ENCODE data around the gene S100A9. TPM values are rescaled to one million over a fixed set of nuclear protein-coding genes. Genes with fewer than 3 reads are reported as not detected.

The S100A9 gene
- total and polyA plus RNA-seq, 2 of the 8 experiments (the other 6 are each of a cell fraction or from before 2014, with no cell fraction given): not detected

DNA sequence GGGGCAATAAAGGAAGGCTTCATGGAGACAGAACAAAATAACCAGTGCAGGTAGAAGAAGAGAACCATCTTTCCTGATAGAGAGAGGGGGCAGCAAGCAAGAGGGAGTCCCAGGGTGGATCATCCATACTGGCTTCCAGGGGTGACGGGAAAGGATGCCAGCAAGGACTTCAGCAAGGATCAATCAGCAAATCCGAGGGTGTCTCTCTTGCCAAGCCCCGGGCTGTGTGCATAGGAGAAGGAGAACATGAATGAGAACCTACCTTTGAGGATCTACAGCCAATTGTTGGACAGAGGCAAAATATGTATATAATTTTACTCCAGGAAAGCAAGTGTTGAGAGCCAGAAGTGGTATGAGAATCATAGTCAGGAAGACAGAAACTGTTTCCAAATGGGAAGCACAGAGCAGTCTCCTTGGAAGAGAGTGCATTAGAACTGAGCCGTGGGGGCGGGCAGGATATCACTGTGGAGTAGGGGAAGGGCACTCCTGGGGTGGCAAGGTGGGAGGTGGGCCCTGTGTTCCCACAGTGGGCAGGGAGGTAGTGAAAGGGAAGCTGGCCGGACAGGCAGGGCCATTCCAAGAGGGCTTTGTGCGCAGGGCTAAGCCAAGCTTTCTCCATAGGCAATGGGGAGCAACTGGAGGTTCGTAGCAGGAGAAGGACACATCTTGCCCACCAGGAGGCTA, 1.1 kb upstream of the S100A9 start (continued):
- TF ChIP-seq, protein P1, sequence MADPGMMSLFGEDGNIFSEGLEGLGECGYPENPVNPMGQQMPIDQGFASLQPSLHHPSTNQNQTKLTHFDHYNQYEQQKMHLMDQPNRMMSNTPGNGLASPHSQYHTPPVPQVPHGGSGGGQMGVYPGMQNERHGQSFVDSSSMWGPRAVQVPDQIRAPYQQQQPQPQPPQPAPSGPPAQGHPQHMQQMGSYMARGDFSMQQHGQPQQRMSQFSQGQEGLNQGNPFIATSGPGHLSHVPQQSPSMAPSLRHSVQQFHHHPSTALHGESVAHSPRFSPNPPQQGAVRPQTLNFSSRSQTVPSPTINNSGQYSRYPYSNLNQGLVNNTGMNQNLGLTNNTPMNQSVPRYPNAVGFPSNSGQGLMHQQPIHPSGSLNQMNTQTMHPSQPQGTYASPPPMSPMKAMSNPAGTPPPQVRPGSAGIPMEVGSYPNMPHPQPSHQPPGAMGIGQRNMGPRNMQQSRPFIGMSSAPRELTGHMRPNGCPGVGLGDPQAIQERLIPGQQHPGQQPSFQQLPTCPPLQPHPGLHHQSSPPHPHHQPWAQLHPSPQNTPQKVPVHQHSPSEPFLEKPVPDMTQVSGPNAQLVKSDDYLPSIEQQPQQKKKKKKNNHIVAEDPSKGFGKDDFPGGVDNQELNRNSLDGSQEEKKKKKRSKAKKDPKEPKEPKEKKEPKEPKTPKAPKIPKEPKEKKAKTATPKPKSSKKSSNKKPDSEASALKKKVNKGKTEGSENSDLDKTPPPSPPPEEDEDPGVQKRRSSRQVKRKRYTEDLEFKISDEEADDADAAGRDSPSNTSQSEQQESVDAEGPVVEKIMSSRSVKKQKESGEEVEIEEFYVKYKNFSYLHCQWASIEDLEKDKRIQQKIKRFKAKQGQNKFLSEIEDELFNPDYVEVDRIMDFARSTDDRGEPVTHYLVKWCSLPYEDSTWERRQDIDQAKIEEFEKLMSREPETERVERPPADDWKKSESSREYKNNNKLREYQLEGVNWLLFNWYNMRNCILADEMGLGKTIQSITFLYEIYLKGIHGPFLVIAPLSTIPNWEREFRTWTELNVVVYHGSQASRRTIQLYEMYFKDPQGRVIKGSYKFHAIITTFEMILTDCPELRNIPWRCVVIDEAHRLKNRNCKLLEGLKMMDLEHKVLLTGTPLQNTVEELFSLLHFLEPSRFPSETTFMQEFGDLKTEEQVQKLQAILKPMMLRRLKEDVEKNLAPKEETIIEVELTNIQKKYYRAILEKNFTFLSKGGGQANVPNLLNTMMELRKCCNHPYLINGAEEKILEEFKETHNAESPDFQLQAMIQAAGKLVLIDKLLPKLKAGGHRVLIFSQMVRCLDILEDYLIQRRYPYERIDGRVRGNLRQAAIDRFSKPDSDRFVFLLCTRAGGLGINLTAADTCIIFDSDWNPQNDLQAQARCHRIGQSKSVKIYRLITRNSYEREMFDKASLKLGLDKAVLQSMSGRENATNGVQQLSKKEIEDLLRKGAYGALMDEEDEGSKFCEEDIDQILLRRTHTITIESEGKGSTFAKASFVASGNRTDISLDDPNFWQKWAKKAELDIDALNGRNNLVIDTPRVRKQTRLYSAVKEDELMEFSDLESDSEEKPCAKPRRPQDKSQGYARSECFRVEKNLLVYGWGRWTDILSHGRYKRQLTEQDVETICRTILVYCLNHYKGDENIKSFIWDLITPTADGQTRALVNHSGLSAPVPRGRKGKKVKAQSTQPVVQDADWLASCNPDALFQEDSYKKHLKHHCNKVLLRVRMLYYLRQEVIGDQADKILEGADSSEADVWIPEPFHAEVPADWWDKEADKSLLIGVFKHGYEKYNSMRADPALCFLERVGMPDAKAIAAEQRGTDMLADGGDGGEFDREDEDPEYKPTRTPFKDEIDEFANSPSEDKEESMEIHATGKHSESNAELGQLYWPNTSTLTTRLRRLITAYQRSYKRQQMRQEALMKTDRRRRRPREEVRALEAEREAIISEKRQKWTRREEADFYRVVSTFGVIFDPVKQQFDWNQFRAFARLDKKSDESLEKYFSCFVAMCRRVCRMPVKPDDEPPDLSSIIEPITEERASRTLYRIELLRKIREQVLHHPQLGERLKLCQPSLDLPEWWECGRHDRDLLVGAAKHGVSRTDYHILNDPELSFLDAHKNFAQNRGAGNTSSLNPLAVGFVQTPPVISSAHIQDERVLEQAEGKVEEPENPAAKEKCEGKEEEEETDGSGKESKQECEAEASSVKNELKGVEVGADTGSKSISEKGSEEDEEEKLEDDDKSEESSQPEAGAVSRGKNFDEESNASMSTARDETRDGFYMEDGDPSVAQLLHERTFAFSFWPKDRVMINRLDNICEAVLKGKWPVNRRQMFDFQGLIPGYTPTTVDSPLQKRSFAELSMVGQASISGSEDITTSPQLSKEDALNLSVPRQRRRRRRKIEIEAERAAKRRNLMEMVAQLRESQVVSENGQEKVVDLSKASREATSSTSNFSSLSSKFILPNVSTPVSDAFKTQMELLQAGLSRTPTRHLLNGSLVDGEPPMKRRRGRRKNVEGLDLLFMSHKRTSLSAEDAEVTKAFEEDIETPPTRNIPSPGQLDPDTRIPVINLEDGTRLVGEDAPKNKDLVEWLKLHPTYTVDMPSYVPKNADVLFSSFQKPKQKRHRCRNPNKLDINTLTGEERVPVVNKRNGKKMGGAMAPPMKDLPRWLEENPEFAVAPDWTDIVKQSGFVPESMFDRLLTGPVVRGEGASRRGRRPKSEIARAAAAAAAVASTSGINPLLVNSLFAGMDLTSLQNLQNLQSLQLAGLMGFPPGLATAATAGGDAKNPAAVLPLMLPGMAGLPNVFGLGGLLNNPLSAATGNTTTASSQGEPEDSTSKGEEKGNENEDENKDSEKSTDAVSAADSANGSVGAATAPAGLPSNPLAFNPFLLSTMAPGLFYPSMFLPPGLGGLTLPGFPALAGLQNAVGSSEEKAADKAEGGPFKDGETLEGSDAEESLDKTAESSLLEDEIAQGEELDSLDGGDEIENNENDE (IDR thresholded peaks at IDR 0.05; ENCODE audit: insufficient replicate concordance, low read length): no peak
- TF ChIP-seq MAFK (IDR thresholded peaks at IDR 0.05; ENCODE audit: low read depth, low read length) (no peak), SP4 (IDR thresholded peaks at IDR 0.05; ENCODE audit: low read length) (no peak), EZH2 (IDR thresholded peaks at IDR 0.05; ENCODE audit: low read depth, low read length, severe bottlenecking) (no peak), TBP (IDR thresholded peaks at IDR 0.05; ENCODE audit: low read depth, low read length) (no peak), EGR1 (IDR thresholded peaks at IDR 0.05; ENCODE audit: borderline replicate concordance, low read depth, low read length) (no peak), SAP30 (IDR thresholded peaks at IDR 0.05; ENCODE audit: insufficient read depth, insufficient replicate concordance, low read length) (no peak), POLR2AphosphoS5 (IDR thresholded peaks at IDR 0.05; ENCODE audit: low read depth, low read length) (no peak), CBX5 (IDR thresholded peaks at IDR 0.05; ENCODE audit: low read depth, low read length) (no peak)
- TF ChIP-seq, protein P2, sequence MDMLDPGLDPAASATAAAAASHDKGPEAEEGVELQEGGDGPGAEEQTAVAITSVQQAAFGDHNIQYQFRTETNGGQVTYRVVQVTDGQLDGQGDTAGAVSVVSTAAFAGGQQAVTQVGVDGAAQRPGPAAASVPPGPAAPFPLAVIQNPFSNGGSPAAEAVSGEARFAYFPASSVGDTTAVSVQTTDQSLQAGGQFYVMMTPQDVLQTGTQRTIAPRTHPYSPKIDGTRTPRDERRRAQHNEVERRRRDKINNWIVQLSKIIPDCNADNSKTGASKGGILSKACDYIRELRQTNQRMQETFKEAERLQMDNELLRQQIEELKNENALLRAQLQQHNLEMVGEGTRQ (IDR thresholded peaks at IDR 0.05; ENCODE audit: low read length): no peak
